T-helper 2 cell (primary cell): ENCODE measurements around the gene ZNF513.
"Not testable (repeated sequence)": the region's sequence is repeated elsewhere in the genome, so short reads cannot be mapped to it uniquely, and the experiment has no call there.

Experiments
- DNase-seq, 5 experiments: peaks; one replicate each; pipeline versions ENCODE4 v3.0.0 to v3.0.0-alpha.2; 2012 to 2022

ZNF513 gene

GRCh38 chr2:27356056-27356381 is 24.5 kb downstream of the ZNF513 start:
- DNase-seq, result no peak

- no peak for DNase-seq
Measured at GRCh38 chr2:27354597-27354927, 26.0 kb downstream of the ZNF513 start.

GRCh38 chr2:27353762-27354596 is 26.6 kb downstream of the ZNF513 start:
- no peak for DNase-seq

DNA sequence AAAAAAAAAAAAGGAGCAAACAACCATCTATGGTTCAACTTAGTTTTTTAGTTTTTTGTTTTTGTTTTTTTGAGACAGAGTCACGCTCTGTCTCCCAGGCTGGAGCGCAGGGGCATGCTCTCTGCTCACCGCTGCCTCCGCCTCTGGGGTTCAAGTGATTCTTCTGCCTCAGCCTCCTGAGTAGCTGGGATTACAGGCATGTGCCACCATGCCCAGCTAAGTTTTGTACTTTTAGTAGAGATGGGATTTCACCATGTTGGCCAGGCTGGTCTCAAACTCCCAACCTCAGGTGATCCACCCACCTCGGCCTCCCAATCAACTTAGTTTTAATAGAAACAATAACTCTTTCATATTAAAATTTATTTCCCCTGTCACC is 27.2 kb downstream of the ZNF513 start:
- DNase-seq, result not testable (repeated sequence)

DNA sequence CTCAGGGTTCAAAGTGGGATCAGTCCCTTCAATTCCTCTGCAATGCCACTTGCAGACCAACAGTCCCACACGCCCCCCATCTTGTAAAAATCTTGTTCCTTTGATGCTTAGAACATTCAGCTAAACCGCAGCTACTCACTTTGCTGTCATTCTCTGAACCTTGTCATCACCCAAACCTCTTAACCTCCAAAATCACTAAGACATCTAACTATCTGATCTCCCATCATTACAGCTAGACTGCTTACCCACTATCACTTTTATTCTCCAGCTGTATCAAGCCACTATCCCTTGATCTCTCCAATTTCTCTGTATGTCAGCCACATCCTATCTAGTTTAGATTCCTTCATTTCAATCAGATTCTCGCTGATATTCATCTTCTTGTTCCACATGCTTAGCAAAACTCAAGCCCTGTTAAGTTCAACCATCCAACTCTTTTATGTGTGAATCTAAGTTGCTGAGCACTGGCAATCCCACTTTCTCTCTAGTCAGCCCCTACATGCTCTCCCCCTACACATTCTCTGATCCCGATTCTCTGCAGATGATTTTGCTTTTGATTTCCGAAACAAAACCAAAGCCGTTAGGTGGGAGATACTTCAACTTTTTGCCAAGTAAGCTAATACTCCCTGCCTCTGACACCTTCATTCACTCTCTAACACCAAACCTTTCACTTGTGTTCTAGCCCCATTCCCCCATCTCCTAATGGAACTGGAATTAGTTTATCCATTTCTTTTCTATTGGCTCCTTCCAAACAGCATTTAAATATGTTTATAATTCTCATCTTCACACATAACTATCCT is 28.5 kb downstream of the ZNF513 start:
- DNase-seq, result peak in 2 of 5 experiments; percentile 10 to 88

DNA sequence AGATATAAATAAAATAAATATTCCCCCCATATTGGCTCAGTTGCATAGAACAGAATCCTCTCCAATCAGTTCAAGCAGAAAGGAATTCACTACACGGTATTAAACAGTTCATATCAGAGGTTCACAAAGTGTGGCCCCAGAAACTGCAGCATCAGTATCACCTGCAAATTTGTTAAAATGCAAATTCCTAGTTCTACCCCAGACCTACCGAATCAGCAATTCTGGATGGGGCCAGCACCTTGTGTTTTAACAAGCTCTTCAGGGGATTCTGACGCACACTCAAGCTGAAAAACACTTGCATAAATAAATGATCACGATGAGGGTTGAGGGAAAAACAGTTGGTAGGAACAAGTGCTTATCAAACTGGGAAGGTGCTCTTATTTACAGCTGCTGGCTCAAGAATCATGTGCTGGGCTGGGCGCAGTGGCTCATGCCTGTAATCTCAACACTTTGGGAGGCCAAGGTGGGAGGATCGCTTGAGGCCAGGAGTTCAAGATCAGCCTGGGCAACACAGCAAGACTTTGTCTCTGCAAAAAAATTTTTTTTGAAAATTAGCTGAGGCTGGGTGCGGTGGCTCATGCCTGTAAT is 30.3 kb downstream of the ZNF513 start:
- no peak for DNase-seq

- DNase-seq, result no peak
Measured at GRCh38 chr2:27347641-27348040, 32.9 kb downstream of the ZNF513 start.

GRCh38 chr2:27336173-27336572 is 44.4 kb downstream of the ZNF513 start:
- no peak for DNase-seq

- no peak for DNase-seq
Measured at GRCh38 chr2:27335311-27335710, 45.2 kb downstream of the ZNF513 start.
